Measurements from ENCODE around the gene ALDH8A1. TPM values are rescaled to one million over a fixed set of nuclear protein-coding genes. Genes with fewer than 3 reads are reported as not detected.

ALDH8A1 gene
- total RNA-seq, 4 donors from 2014 or later: 0.56 to 2.4 (median 1.0) TPM; not detected in 1

- Histone ChIP-seq H3K36me3 (no peaks in the 10 kb centered on the region), H3K4me3 (no peak overlapping the region), H3K27ac (no peak overlapping the region), H3K4me1 (no peaks in the 10 kb centered on the region), H3K9me3 (no peaks in the 10 kb centered on the region), H3K27me3 (peaks cover 5% of the 10 kb centered on the region)
- no peak for TF ChIP-seq POLR2AphosphoS5 (IDR thresholded peaks at IDR 0.05)
- no peak for TF ChIP-seq EP300 (IDR thresholded peaks at IDR 0.05)
- TF ChIP-seq POLR2A (IDR thresholded peaks at IDR 0.05): no peak
- TF ChIP-seq CTCF (IDR thresholded peaks at IDR 0.05): no peak
- no peak for DNase-seq (ENCODE audit: low spot score in 2 of 2)
- 97% methylated on average over 2 of the region's 2 CpGs for WGBS
Observed at GRCh38 chr6:134896910-134897309, 53.0 kb downstream of the ALDH8A1 start.

GRCh38 chr6:134894800-134895199 lies 55.1 kb downstream of the ALDH8A1 start:
- H3K9me3 ChIP-seq: no peaks in the 10 kb centered on the region
- no peak for DNase-seq (ENCODE audit: low spot score in 2 of 2)

GRCh38 chr6:134892362-134892761 lies 57.5 kb downstream of the ALDH8A1 start:
- Histone ChIP-seq H3K9me3 (no peaks in the 10 kb centered on the region), H3K4me1 (no peaks in the 10 kb centered on the region), H3K27me3 (peaks cover 8% of the 10 kb centered on the region), H3K36me3 (no peaks in the 10 kb centered on the region), H3K4me3 (no peak overlapping the region), H3K27ac (no peak overlapping the region)
- DNase-seq (ENCODE audit: low spot score in 2 of 2): no peak
- no peak for TF ChIP-seq POLR2A (IDR thresholded peaks at IDR 0.05)

More at GRCh38 chr6:134894800-134895199, 55.1 kb downstream of the ALDH8A1 start:
- H3K4me3 ChIP-seq: no peak overlapping the region
- H3K4me1 ChIP-seq: no peaks in the 10 kb centered on the region
- peaks cover 8% of the 10 kb centered on the region for H3K27me3 ChIP-seq
- no peak for TF ChIP-seq EP300 (IDR thresholded peaks at IDR 0.05)
- TF ChIP-seq CTCF (IDR thresholded peaks at IDR 0.05): no peak
- WGBS: 76% methylated on average over 1 of the region's 1 CpG
- no peak overlapping the region for H3K27ac ChIP-seq
- no peaks in the 10 kb centered on the region for H3K36me3 ChIP-seq

- TF ChIP-seq POLR2A (IDR thresholded peaks at IDR 0.05) (no peak), CTCF (IDR thresholded peaks at IDR 0.05) (no peak), EP300 (IDR thresholded peaks at IDR 0.05) (no peak), POLR2AphosphoS5 (IDR thresholded peaks at IDR 0.05) (no peak)
- Histone ChIP-seq H3K27me3 (peaks cover 8% of the 10 kb centered on the region), H3K9me3 (no peaks in the 10 kb centered on the region), H3K4me3 (no peak overlapping the region), H3K27ac (no peak overlapping the region), H3K36me3 (no peaks in the 10 kb centered on the region), H3K4me1 (no peaks in the 10 kb centered on the region)
- DNase-seq (ENCODE audit: low spot score in 2 of 2): no peak
Observed at GRCh38 chr6:134891633-134892032, 58.3 kb downstream of the ALDH8A1 start.

- no peaks in the 10 kb centered on the region for H3K4me1 ChIP-seq
- H3K4me3 ChIP-seq: no peak overlapping the region
- no peaks in the 10 kb centered on the region for H3K36me3 ChIP-seq
- H3K27me3 ChIP-seq: peaks cover 6% of the 10 kb centered on the region
- WGBS: 77% methylated on average over 3 of the region's 3 CpGs
- no peaks in the 10 kb centered on the region for H3K9me3 ChIP-seq
- no peak for DNase-seq (ENCODE audit: low spot score in 2 of 2)
- no peak overlapping the region for H3K27ac ChIP-seq
- TF ChIP-seq POLR2A (IDR thresholded peaks at IDR 0.05): no peak
- no peak for TF ChIP-seq CTCF (IDR thresholded peaks at IDR 0.05)
- no peak for TF ChIP-seq EP300 (IDR thresholded peaks at IDR 0.05)
- TF ChIP-seq POLR2AphosphoS5 (IDR thresholded peaks at IDR 0.05): no peak
Observed at GRCh38 chr6:134888316-134888715, 61.6 kb downstream of the ALDH8A1 start.

GRCh38 chr6:134884752-134885151 lies 65.1 kb downstream of the ALDH8A1 start:
- Histone ChIP-seq H3K9me3 (no peaks in the 10 kb centered on the region), H3K36me3 (no peaks in the 10 kb centered on the region), H3K4me1 (peaks cover 12% of the 10 kb centered on the region), H3K27me3 (no peaks in the 10 kb centered on the region), H3K27ac (no peak overlapping the region), H3K4me3 (no peak overlapping the region)
- no peak for TF ChIP-seq POLR2A (IDR thresholded peaks at IDR 0.05)
- no peak for TF ChIP-seq EP300 (IDR thresholded peaks at IDR 0.05)
- TF ChIP-seq POLR2AphosphoS5 (IDR thresholded peaks at IDR 0.05): no peak
- TF ChIP-seq CTCF (IDR thresholded peaks at IDR 0.05): no peak
- WGBS: 93% methylated on average over 3 of the region's 3 CpGs
- no peak for DNase-seq (ENCODE audit: low spot score in 2 of 2)
